Fibroblast of mammary gland (primary cell): ENCODE results near the gene IFNGR2.

Experiments
- DNase-seq: peaks from one replicate; pipeline ENCODE4 v3.0.0-alpha.2; 2010; ENCODE audit warnings: low read depth
- H3K4me3 ChIP-seq: 2 replicates; pipeline ENCODE4 v1.5.1; 2011; ENCODE audit warnings: low read depth, mild to moderate bottlenecking, low read length, moderate library complexity; ENCODE audit not compliant: control insufficient read depth
- TF ChIP-seq, protein P1 (sequence below): conservative IDR thresholded peaks from 2 replicates; pipeline ENCODE4 v1.5.1; 2011; ENCODE audit warnings: low read depth, low read length, inconsistent platforms; ENCODE audit not compliant: control insufficient read depth, insufficient read depth

The IFNGR2 gene

DNA sequence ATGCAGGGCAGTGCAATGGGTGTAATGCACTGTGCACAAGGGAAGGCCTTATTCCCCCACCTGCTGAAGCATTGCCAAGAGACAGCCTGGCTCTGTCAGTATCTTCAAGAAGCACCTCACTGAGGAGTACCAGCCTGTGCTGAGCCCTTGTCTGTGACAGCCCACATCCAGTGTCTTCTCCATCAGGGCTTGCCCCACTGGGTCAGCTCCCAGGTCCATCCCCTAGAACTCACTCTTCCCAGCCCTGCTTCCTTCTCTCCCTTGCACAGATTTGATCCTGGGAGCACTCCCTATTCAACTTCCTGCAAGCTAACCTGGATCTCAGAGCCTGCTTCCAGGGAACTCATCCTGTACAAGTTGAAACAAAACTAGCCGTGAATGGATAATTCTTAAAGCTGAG is 33.6 kb upstream of the IFNGR2 start:
- H3K4me3 ChIP-seq, result no peak overlapping the region
- TF ChIP-seq, protein P1, sequence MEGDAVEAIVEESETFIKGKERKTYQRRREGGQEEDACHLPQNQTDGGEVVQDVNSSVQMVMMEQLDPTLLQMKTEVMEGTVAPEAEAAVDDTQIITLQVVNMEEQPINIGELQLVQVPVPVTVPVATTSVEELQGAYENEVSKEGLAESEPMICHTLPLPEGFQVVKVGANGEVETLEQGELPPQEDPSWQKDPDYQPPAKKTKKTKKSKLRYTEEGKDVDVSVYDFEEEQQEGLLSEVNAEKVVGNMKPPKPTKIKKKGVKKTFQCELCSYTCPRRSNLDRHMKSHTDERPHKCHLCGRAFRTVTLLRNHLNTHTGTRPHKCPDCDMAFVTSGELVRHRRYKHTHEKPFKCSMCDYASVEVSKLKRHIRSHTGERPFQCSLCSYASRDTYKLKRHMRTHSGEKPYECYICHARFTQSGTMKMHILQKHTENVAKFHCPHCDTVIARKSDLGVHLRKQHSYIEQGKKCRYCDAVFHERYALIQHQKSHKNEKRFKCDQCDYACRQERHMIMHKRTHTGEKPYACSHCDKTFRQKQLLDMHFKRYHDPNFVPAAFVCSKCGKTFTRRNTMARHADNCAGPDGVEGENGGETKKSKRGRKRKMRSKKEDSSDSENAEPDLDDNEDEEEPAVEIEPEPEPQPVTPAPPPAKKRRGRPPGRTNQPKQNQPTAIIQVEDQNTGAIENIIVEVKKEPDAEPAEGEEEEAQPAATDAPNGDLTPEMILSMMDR, result no peak
- DNase-seq, result no peak

DNA sequence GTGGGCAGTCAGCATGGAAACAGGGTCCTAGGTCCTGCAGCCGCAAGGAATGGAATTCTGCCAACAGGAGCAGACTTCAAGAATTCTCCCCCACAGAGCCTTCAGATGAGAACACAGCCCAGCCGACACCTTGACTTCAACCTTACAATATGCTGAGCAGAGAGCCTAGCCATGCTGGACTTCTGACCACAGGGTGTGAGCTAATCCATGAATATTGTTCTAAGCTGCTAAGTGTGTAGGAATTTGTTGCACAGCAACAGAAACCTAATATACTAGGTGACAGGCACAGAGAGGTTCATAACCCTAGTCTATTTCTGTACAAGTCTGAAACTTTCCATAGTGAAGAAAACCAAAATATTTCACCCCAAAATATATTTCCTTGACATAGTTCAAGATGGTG is 32.9 kb upstream of the IFNGR2 start:
- DNase-seq, result no peak

DNA sequence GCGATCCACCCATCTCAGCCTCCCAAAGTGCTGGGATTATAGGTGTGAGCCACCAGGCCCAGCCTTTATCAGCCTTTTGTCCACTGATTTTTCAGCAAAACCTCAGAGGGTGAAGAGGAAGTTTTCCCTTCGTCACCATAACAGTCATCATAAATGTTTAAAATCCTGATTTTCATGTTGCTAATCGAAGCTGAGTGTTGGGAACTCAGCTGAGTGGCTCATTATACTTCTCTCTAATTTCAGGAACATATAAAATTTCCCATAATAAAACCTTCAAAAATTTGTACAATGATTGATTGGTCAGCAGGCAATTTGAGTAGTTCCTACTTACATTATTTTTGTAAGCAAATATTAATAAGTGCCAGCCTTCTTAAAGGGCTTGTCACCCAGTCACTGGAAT is 31.8 kb upstream of the IFNGR2 start:
- H3K4me3 ChIP-seq, result no peak overlapping the region
- TF ChIP-seq, protein P1, result no peak
- DNase-seq, result no peak

More for the DNA sequence above, 32.9 kb upstream of the IFNGR2 start:
- TF ChIP-seq, protein P1, result no peak
- H3K4me3 ChIP-seq, result no peak overlapping the region

DNA sequence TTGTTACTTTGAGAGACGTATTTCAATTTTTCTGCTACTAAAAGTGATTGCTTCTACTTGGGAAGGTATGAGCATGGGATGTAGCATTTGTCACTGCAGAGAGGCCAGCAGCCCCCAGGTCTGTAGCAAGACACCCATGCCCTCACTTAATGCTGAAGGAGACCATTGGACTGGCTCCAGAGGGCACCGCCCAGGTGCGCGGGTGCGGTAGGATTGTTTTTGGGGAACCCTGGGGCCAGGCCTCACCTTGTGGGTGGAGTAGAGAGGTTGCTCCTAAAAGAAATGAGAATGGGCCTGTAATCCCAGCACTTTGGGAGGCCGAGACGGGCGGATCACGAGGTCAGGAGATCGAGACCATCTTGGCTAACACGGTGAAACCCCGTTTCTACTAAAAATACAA is 30.6 kb upstream of the IFNGR2 start:
- DNase-seq, result no peak
- TF ChIP-seq, protein P1, result no peak
- no peak overlapping the region for H3K4me3 ChIP-seq

DNA sequence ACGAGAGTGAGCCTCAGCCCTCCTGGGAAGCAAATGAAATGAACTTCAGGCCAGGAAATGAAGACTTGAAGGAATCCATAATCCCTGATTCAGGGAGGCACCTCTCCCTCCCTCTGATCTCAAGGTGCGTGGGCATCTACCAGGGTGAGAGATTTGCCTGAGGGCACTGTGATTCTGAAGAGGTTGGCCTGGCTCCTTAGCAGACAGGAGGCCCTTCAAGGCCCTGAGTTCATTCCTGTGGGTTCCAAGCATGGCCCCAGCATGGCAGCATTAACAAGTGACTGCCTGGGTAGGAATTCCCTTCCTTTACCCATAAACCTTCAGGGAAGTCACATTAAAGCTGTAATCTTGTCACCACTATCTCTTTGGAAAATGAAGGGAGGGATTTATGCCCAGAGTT is 29.8 kb upstream of the IFNGR2 start:
- no peak for DNase-seq
- no peak overlapping the region for H3K4me3 ChIP-seq
- TF ChIP-seq, protein P1, result no peak

DNA sequence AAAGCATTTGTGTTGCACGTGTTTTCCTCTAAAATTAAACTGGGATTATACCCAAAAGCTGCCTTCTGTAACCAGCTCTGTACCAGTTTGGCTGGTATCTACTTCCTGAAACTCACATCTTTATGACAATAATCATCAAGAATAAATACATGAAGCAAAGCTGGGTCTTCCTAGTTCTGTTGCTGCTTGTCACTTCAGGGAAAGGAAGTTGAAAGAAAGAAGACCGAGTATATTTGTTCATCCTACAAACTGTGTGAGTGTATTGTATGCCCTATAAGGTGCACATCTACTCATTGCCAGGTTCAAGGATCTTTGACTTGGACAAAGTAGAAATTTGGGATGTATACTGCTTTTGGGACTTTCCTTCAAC is 29.1 kb upstream of the IFNGR2 start:
- TF ChIP-seq, protein P1, result no peak
- no peak for DNase-seq
- no peak overlapping the region for H3K4me3 ChIP-seq

DNA sequence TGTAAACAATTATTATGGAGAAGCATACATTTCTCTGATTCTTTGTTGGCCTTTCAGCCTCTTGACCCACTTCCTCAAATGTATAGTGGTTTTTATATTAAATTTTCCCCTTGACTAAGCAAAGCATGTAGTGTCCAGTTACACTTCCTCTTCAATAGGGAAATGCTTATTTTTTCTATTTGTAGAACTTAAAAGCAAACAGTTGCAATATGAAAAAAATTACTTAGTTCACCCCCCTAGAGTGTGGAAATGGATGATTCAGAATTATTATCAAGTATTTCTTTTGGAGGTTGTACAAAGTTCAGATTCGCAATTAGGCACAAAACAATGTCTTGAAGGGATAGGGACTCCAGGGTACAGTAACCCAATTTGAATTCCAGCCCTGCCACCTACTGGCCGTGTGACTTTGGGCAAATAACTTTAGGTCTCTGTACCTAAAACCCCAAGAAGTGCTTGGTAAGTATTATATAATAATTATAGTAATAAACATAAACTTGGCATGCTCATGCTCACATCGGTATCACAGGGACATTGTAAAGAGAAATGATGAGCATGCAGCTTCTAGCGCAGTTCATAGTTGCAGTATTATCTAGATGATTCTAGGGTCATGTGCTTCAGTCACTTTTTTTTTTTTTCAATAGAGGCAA is 28.6 kb upstream of the IFNGR2 start:
- TF ChIP-seq, protein P1, result peak; percentile 70
- peak; percentile 73 for DNase-seq

More for the DNA sequence above, 28.6 kb upstream of the IFNGR2 start:
- no peak overlapping the region for H3K4me3 ChIP-seq
